ENCODE data around the gene GMCL2. TPM values are rescaled to one million over a fixed set of nuclear protein-coding genes. Genes with fewer than 3 reads are reported as not detected.
A peak's percentile ranks its signal among the peaks of the same experiment; 100 is the strongest.

Gene GMCL2
- total and polyA plus RNA-seq, 9 of the 15 experiments (the other 6 are each of a cell fraction or from before 2014, with no cell fraction given): 0.04 TPM; not detected in 8

DNA sequence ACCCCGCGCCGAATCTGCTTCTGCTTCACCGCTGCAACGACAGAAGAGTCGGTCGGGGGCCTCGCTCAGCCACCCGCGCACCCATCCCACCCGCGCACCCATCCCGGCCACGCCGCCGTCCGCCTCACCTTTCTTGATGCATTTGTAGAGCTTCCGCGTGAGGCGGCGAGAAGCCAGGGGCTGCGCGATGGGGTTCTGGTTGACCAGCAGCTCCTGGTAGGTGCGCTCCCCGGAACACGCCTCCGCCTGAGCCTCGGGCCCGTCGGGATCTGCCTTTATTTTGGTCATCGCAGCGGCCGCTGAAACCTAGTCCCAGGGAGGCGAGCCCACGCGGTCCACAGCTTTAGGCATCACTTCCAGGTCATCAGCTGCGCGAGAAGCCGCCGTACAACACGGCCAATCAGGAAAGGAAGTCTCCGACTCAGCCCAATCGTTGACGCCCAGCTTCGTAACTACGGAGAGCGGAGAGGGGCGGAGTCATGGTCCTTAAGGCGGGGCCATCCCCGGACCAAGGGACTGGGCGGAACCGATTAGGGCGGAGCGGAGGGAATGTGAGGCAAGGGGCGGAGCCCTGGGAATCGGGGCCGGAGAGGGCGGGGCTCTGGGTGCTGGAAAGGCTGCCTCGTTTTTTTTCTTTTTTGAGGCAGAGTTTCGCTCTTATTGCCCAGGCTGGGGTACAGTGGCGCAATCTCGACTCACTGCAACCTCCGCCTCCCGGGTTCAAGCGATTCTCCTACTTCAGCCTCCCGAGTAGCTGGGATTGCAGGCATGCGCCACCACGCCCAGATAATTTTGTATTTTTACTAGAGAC lies 33.4 kb downstream of the GMCL2 start, which contains the start of gene NHP2 (continued):
- TF ChIP-seq ZNF408 (CRISPR knock-in tag; IDR thresholded peaks at IDR 0.05; ENCODE audit: low read depth): no peak
- TF ChIP-seq ZMIZ1 (IDR thresholded peaks at IDR 0.05; ENCODE audit: low read depth in 2 of 2, low read length in 2 of 2): no peak
- 0 out of 2 replicates have a peak, but pooled peaks have one; percentile 15 for TF ChIP-seq TEAD4 (IDR thresholded peaks at IDR 0.05; ENCODE audit: low read length)
- TF ChIP-seq TEAD4 (CRISPR knock-in tag; IDR thresholded peaks at IDR 0.05; ENCODE audit: borderline replicate concordance): no peak
- TF ChIP-seq FOXP1 (CRISPR knock-in tag; IDR thresholded peaks at IDR 0.05): no peak
- no peak for TF ChIP-seq CBFB (CRISPR knock-in tag; IDR thresholded peaks at IDR 0.05)
- no peak for TF ChIP-seq HNRNPL (IDR thresholded peaks at IDR 0.05; ENCODE audit: low read depth, low read length)
- no peak for TF ChIP-seq ZNF511 (CRISPR knock-in tag; IDR thresholded peaks at IDR 0.05)
- no peak for TF ChIP-seq ZZZ3 (IDR thresholded peaks at IDR 0.05)
- TF ChIP-seq DEAF1 (CRISPR knock-in tag; IDR thresholded peaks at IDR 0.05): no peak
- TF ChIP-seq, protein P1, sequence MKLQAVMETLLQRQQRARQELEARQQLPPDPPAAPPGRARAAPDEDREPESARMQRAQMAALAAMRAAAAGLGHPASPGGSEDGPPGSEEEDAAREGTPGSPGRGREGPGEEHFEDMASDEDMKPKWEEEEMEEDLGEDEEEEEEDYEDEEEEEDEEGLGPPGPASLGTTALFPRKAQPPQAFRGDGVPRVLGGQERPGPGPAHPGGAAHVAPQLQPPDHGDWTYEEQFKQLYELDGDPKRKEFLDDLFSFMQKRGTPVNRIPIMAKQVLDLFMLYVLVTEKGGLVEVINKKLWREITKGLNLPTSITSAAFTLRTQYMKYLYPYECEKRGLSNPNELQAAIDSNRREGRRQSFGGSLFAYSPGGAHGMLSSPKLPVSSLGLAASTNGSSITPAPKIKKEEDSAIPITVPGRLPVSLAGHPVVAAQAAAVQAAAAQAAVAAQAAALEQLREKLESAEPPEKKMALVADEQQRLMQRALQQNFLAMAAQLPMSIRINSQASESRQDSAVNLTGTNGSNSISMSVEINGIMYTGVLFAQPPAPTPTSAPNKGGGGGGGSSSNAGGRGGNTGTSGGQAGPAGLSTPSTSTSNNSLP (IDR thresholded peaks at IDR 0.05; ENCODE audit: borderline replicate concordance, low read depth, low read length): no peak
- TF ChIP-seq NUFIP1 (IDR thresholded peaks at IDR 0.05; ENCODE audit: partially characterized antibody): no peak
- TF ChIP-seq ZKSCAN1 (IDR thresholded peaks at IDR 0.05; ENCODE audit: low read depth, low read length): no peak
- TF ChIP-seq, protein P2, sequence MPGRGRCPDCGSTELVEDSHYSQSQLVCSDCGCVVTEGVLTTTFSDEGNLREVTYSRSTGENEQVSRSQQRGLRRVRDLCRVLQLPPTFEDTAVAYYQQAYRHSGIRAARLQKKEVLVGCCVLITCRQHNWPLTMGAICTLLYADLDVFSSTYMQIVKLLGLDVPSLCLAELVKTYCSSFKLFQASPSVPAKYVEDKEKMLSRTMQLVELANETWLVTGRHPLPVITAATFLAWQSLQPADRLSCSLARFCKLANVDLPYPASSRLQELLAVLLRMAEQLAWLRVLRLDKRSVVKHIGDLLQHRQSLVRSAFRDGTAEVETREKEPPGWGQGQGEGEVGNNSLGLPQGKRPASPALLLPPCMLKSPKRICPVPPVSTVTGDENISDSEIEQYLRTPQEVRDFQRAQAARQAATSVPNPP (IDR thresholded peaks at IDR 0.05; ENCODE audit: borderline replicate concordance, insufficient read depth, insufficient read length): no peak
- no peak for TF ChIP-seq ZNF699 (CRISPR knock-in tag; IDR thresholded peaks at IDR 0.05; ENCODE audit: insufficient replicate concordance)
- peak; percentile 76 for TF ChIP-seq MXD1 (CRISPR knock-in tag; IDR thresholded peaks at IDR 0.05; ENCODE audit: borderline replicate concordance, poor library complexity, severe bottlenecking)
- no peak for TF ChIP-seq MECOM (CRISPR knock-in tag; IDR thresholded peaks at IDR 0.05)

Measured in K562 (cell line).